ENCODE results near the gene VGLL3.

VGLL3 gene

GRCh38 chr3:86948822-86949221, 42.1 kb downstream of the VGLL3 start:
- no peak for DNase-seq

GRCh38 chr3:86942206-86942605, 48.7 kb downstream of the VGLL3 start:
- no peak for DNase-seq

- no peak for DNase-seq
Observed at GRCh38 chr3:86938416-86939105, 52.4 kb downstream of the VGLL3 start.

GRCh38 chr3:86937306-86937791, 53.6 kb downstream of the VGLL3 start:
- no peak for DNase-seq

GRCh38 chr3:86934851-86935250, 56.1 kb downstream of the VGLL3 start:
- DNase-seq, result no peak

GRCh38 chr3:86930831-86931230, 60.1 kb downstream of the VGLL3 start:
- no peak for DNase-seq

GRCh38 chr3:86930181-86930580, 60.8 kb downstream of the VGLL3 start:
- DNase-seq, result no peak

GRCh38 chr3:86929046-86929445, 61.9 kb downstream of the VGLL3 start:
- DNase-seq, result no peak

GRCh38 chr3:86923071-86923491, 67.9 kb downstream of the VGLL3 start:
- DNase-seq, result no peak

GRCh38 chr3:86921971-86922680, 68.8 kb downstream of the VGLL3 start:
- DNase-seq, result no peak

- DNase-seq, result no peak
Observed at GRCh38 chr3:86914670-86915069, 76.3 kb downstream of the VGLL3 start.

- DNase-seq, result no peak
Observed at GRCh38 chr3:86913160-86913559, 77.8 kb downstream of the VGLL3 start.

GRCh38 chr3:86895202-86895601, 95.7 kb downstream of the VGLL3 start:
- DNase-seq, result no peak

- no peak for DNase-seq
Observed at GRCh38 chr3:86890741-86891396, 100.1 kb downstream of the VGLL3 start.

Measured in DMS79 treated with DMSO at 0.1 percent for 48 hours (cell line).